ENCODE data around the gene KIF26A. TPM values are rescaled to one million over a fixed set of nuclear protein-coding genes. Genes with fewer than 3 reads are reported as not detected.
"Not testable (repeated sequence)": the region's sequence is repeated elsewhere in the genome, so short reads cannot be mapped to it uniquely, and the experiment has no call there.

Gene KIF26A
- total RNA-seq, 2 donors from 2014 or later: 3.9 to 4.7 TPM

DNA sequence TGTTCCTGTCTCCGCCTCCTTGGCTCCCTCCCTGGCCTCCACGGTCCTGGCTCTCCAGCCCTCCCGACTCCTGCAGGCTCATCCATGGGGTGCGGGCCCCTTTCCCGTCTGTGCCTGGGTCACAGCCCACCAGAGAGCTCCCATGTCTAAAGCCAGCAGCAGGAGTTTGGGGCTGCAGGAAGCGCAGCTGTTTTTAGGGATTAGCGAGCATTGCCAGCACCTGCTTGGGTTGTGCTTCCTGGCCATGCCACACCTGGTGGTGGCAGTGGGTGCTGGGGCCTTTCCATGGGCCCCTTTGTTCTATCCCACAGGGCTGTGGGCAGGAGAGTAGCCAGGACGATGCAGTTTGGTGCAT, 64.7 kb downstream of the KIF26A start:
- DNase-seq (no peak), ATAC-seq (no peak)
- Mint-ChIP-seq H3K4me1 (no peaks in the 10 kb centered on the region), H3K27ac (no peak overlapping the region), H3K36me3 (ENCODE audit: low read depth) (no peaks in the 10 kb centered on the region), H3K4me3 (no peak overlapping the region), H3K27me3 (no peaks in the 10 kb centered on the region)
- H3K9me3 ChIP-seq (ENCODE audit: control insufficient read depth, low read length, poor library complexity, severe bottlenecking): no peaks in the 10 kb centered on the region

DNA sequence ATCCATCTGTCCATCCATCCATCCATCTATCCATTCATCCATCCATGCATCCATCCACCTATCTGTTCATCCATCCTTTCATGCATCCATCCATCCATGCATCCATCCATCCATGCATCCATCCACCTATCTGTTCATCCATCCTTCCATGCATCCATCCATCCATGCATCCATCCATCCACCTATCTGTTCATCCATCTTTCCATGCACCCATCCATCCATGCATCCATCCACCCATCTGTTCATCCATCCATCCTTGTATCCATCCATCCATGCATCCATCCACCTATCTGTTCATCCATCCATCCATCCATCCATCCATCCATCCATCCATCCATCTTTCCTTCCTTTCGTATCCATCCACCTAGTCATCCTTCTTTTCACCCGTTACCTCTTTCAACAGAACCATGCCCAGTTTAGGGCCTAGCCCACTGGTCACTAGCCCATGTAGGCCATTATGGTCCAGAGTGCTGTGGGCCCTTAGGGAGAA, 66.3 kb downstream of the KIF26A start:
- H3K36me3 Mint-ChIP-seq (ENCODE audit: low read depth): no peaks in the 10 kb centered on the region
- H3K4me1 Mint-ChIP-seq: no peaks in the 10 kb centered on the region
- no peak overlapping the region for H3K27ac Mint-ChIP-seq
- H3K4me3 Mint-ChIP-seq: no peak overlapping the region
- ATAC-seq (no peak), DNase-seq (no peak)
- H3K9me3 ChIP-seq (ENCODE audit: control insufficient read depth, low read length, poor library complexity, severe bottlenecking): no peaks in the 10 kb centered on the region
- H3K27me3 Mint-ChIP-seq: no peaks in the 10 kb centered on the region

DNA sequence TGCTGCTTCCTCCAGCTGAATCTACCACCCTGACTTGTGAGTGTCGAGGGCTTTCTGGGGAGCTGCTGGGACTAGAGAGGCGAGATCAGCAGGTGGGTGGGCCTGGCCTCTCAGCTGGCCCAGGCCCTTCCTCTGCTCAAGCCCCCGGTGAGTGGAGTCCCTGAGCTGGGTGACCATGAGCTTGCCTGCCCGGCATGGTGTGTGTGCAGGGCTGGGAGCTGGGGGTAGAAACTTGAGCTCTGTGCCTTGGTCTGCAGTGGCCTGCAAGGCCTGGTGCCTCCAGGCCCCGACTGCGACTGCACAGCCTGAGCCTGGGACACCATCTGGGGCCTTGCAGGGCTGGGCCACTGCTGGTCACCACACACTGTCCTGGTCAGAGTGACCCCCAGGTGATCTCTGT, 67.4 kb downstream of the KIF26A start:
- no peak overlapping the region for H3K27ac Mint-ChIP-seq
- no peaks in the 10 kb centered on the region for H3K36me3 Mint-ChIP-seq (ENCODE audit: low read depth)
- DNase-seq: no peak
- no peaks in the 10 kb centered on the region for H3K27me3 Mint-ChIP-seq
- no peak overlapping the region for H3K4me3 Mint-ChIP-seq
- H3K9me3 ChIP-seq (ENCODE audit: control insufficient read depth, low read length, poor library complexity, severe bottlenecking): no peaks in the 10 kb centered on the region
- no peak for ATAC-seq
- H3K4me1 Mint-ChIP-seq: no peaks in the 10 kb centered on the region

DNA sequence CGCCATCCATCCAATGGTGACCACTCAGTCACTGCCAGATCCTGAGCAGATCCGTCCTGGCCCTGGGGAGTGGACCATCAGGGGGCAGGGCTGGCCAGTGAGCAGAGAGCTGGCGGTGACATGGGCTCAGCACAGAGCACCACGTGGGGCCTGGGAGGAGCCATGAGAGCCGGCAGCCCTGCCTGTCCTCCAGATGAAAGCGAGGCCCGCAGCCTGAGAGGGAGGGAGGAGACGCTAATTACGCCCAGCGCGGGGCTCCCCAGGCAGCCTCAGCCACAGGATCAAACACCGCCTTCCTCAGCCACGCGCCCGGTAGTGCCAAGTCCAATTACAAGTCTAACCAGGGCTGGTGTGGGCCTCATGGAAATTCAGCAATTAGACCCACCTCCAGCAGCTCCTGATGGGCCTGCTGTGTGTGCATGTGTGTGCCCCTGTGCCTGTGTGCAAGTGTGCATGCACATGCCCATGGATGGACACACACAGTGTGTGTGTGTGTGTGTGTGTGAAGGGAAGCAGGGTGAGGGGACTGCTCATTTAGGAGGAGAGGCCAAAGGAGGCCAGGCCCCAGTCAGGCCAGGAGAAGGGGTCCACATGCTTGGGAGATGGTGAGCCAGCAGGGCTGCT, 68.0 kb downstream of the KIF26A start:
- H3K9me3 ChIP-seq (ENCODE audit: control insufficient read depth, low read length, poor library complexity, severe bottlenecking): no peaks in the 10 kb centered on the region
- Mint-ChIP-seq H3K27me3 (peaks cover 6% of the 10 kb centered on the region), H3K4me3 (no peak overlapping the region), H3K4me1 (no peaks in the 10 kb centered on the region), H3K27ac (no peak overlapping the region), H3K36me3 (ENCODE audit: low read depth) (no peaks in the 10 kb centered on the region)
- DNase-seq (no peak), ATAC-seq (no peak)

DNA sequence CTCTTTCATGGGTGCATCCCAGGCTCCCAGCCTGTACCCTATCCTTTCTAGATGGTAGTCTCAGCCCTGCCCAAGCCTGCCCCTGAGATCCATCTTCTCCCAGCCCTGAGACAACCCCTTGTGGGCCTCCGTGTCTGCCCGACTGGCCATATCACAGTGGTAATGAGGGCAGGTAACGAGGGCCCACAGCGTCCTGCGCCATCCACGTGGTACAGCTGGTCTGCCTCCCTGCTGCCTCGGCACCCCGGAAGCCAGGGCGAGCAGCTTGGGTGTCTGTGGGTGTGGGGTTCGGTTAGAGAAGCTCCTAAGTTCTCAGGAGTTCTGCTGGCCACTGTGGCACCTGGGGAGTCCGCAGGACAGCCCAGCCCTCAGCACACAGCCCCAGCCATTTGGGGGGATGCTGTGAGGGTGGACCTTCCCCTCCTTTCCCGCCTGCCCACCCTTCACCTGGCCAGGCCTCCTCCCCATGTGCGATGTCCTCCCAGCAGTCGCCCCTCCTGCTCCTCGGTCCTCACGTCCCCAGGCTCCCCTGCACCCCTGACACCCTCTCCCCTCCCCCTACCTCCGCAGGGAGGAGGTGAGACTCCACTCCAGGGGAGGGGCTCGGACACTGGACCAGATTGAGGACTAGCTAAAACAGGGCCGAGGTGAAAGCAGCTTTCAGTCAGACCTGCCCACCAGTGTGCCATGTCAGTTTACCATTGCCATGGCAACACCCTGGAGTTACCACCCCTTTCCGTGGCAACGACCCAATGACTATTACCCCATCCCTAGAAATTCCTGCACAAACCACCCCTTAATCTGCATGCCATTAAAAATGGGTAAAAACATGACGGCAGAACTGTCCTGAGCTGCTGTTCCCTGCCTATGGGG, 69.0 kb downstream of the KIF26A start:
- Mint-ChIP-seq H3K4me1 (no peaks in the 10 kb centered on the region), H3K36me3 (ENCODE audit: low read depth) (no peaks in the 10 kb centered on the region), H3K4me3 (no peak overlapping the region), H3K27ac (no peak overlapping the region), H3K27me3 (peaks cover 13% of the 10 kb centered on the region)
- H3K9me3 ChIP-seq (ENCODE audit: control insufficient read depth, low read length, poor library complexity, severe bottlenecking): no peaks in the 10 kb centered on the region
- DNase-seq (no peak), ATAC-seq (no peak)

DNA sequence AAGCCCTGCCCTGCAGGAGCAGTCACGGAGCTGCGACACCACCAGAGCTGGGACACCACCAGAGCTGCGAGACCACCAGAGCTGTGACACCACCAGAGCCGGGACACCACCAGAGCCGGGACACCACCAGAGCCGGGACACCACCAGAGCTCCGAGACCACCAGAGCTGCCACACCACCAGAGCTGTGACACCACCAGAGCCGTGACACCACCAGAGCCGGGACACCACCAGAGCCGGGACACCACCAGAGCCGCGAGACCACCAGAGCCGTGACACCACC, 69.6 kb downstream of the KIF26A start:
- H3K4me1 Mint-ChIP-seq, ATAC-seq: not testable (repeated sequence)

DNA sequence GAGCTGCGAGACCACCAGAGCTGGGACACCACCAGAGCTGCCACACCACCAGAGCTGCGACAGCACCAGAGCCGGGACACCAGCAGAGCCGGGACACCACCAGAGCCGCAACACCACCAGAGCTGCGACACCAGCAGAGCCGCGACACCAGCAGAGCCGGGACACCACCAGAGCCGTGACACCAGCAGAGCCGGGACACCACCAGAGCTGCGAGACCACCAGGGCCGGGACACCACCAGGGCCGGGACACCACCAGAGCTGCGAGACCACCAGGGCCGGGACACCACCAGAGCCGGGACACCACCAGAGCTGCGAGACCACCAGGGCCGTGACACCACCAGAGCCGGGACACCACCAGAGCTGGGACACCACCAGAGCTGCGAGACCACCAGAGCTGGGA, 69.9 kb downstream of the KIF26A start:
- H3K4me1 Mint-ChIP-seq; H3K4me3 Mint-ChIP-seq; H3K27ac Mint-ChIP-seq; H3K9me3 ChIP-seq (ENCODE audit: control insufficient read depth, low read length, poor library complexity, severe bottlenecking); ATAC-seq; H3K36me3 Mint-ChIP-seq (ENCODE audit: low read depth); DNase-seq: not testable (repeated sequence)
- H3K27me3 Mint-ChIP-seq: peaks cover 13% of the 10 kb centered on the region

More for the DNA sequence above, 69.6 kb downstream of the KIF26A start:
- H3K4me3 Mint-ChIP-seq; DNase-seq; H3K36me3 Mint-ChIP-seq (ENCODE audit: low read depth); H3K27ac Mint-ChIP-seq; H3K9me3 ChIP-seq (ENCODE audit: control insufficient read depth, low read length, poor library complexity, severe bottlenecking): not testable (repeated sequence)
- H3K27me3 Mint-ChIP-seq: peaks cover 13% of the 10 kb centered on the region

DNA sequence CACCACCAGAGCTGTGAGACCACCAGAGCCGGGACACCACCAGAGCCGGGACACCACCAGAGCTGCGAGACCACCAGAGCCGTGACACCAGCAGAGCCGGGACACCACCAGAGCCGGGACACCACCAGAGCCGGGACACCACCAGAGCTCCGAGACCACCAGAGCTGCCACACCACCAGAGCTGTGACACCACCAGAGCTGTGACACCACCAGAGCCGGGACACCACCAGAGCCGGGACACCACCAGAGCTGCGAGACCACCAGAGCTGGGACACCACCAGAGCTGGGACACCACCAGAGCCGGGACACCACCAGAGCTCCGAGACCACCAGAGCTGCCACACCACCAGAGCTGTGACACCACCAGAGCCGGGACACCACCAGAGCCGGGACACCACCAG, 70.7 kb downstream of the KIF26A start:
- H3K27me3 Mint-ChIP-seq: peaks cover 18% of the 10 kb centered on the region
- not testable (repeated sequence) for DNase-seq; H3K9me3 ChIP-seq (ENCODE audit: control insufficient read depth, low read length, poor library complexity, severe bottlenecking); H3K4me3 Mint-ChIP-seq; H3K27ac Mint-ChIP-seq; H3K36me3 Mint-ChIP-seq (ENCODE audit: low read depth); H3K4me1 Mint-ChIP-seq; ATAC-seq

DNA sequence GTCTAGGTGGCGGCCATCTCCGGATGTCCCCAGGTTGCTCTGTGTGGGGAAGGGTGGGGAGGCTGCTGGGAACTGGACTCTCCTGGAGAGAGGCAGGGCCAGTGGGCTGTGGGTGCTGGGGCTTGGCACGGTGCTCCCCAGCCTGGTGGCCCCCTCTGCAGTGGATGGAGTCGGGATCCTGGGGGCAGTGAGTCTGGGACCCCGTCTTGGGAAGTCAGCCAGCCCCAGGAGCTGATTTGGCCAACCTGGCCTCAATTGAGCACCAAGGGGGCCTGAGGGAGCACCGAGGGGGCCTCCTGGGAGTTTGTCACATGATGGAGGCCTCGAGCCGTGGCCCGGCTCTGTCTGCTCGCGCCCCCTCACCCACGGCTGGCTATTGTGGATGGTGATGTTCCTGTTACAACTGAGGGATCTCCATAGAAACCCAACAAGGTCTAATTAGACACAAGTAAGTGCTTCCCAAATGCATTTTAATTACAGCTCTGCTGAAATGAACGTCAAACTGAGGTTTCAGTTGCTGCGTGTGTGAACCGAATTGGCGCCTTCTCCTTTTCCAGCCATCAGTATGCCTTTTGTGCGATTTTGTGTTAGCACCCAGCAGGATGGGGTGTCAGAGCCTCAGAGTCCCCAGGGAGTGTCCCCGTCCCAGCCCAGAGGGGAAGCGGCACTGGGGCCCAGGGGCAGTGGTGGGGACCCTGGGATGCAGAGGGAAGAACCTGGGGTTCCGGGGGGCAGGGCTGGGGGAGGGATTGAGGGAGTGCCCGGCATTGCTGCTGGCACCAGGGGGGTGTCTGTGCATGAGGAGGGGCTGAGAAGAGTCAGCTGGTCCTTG, 71.8 kb downstream of the KIF26A start:
- no peaks in the 10 kb centered on the region for H3K9me3 ChIP-seq (ENCODE audit: control insufficient read depth, low read length, poor library complexity, severe bottlenecking)
- no peak overlapping the region for H3K4me3 Mint-ChIP-seq
- H3K36me3 Mint-ChIP-seq (ENCODE audit: low read depth): no peaks in the 10 kb centered on the region
- no peaks in the 10 kb centered on the region for H3K4me1 Mint-ChIP-seq
- H3K27me3 Mint-ChIP-seq: peaks cover 19% of the 10 kb centered on the region
- ATAC-seq (no peak), DNase-seq (no peak)
- H3K27ac Mint-ChIP-seq: no peak overlapping the region

DNA sequence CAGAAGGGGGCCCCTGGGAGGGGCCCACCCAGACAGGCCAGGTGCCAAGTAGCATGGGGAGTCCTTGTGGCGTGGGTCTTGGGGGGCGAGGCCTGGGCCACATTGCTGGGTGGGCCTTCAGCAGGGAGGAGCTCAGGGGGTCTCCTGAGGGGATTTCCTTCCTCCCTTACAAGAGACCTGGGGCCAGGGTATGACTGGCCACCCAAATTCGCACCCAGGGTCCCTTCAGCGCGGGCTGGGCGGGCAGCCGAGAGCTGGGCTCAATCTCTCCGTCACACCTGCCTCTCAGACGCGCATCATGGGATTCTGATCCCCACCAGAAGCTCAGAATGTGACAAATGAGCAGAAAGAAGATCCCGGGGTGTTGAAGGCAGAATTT, 72.4 kb downstream of the KIF26A start:
- H3K27me3 Mint-ChIP-seq: peaks cover 19% of the 10 kb centered on the region
- no peak overlapping the region for H3K27ac Mint-ChIP-seq
- no peaks in the 10 kb centered on the region for H3K4me1 Mint-ChIP-seq
- no peaks in the 10 kb centered on the region for H3K9me3 ChIP-seq (ENCODE audit: control insufficient read depth, low read length, poor library complexity, severe bottlenecking)
- no peak for DNase-seq
- no peak for ATAC-seq
- H3K4me3 Mint-ChIP-seq: no peak overlapping the region
- no peaks in the 10 kb centered on the region for H3K36me3 Mint-ChIP-seq (ENCODE audit: low read depth)

DNA sequence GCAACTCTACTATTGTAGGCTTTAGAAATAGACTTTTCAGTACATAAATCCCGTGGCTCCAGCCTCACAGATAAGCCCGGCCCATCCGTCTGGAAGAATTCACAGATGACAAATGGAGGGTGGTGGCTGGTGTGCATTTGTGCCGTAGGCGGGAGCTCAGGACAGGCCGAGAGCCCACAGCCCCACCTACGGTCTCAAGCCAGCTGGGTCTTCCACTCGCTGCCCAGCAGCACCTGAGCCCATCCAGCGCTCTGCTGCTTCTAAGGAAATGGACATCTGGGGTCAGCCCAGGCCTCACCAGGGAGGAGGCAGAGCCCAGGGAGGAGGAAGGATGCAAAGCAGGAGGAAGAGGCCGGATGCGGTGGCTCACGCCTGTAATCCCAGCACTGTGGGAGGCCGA, 72.8 kb downstream of the KIF26A start:
- ATAC-seq (no peak), DNase-seq (no peak)
- peaks cover 19% of the 10 kb centered on the region for H3K27me3 Mint-ChIP-seq
- no peak overlapping the region for H3K4me3 Mint-ChIP-seq
- no peaks in the 10 kb centered on the region for H3K4me1 Mint-ChIP-seq
- no peaks in the 10 kb centered on the region for H3K36me3 Mint-ChIP-seq (ENCODE audit: low read depth)
- H3K9me3 ChIP-seq (ENCODE audit: control insufficient read depth, low read length, poor library complexity, severe bottlenecking): no peaks in the 10 kb centered on the region
- no peak overlapping the region for H3K27ac Mint-ChIP-seq

DNA sequence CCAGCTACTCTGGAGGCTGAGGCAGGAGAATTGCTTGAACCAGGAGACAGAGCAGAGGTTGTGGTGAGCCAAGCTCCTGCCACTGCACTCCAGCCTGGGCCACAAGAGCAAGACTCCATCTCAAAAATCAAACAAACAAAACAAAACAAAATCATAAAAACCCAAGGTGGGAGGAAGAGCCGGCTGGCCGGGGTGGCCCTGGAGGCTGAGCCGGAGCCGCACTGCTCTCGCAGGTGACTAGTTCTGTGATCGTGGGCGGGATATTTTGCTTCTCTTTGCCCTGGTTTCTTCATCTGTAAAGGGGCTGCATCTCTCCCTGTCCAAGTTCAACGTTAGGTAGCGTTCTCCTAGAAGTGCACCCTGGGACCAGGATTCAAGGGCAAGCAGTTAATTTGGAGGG, 73.4 kb downstream of the KIF26A start:
- DNase-seq (no peak), ATAC-seq (no peak)
- Mint-ChIP-seq H3K27ac (no peak overlapping the region), H3K36me3 (ENCODE audit: low read depth) (no peaks in the 10 kb centered on the region), H3K27me3 (peaks cover 19% of the 10 kb centered on the region), H3K4me3 (no peak overlapping the region), H3K4me1 (no peaks in the 10 kb centered on the region)
- no peaks in the 10 kb centered on the region for H3K9me3 ChIP-seq (ENCODE audit: control insufficient read depth, low read length, poor library complexity, severe bottlenecking)

DNA sequence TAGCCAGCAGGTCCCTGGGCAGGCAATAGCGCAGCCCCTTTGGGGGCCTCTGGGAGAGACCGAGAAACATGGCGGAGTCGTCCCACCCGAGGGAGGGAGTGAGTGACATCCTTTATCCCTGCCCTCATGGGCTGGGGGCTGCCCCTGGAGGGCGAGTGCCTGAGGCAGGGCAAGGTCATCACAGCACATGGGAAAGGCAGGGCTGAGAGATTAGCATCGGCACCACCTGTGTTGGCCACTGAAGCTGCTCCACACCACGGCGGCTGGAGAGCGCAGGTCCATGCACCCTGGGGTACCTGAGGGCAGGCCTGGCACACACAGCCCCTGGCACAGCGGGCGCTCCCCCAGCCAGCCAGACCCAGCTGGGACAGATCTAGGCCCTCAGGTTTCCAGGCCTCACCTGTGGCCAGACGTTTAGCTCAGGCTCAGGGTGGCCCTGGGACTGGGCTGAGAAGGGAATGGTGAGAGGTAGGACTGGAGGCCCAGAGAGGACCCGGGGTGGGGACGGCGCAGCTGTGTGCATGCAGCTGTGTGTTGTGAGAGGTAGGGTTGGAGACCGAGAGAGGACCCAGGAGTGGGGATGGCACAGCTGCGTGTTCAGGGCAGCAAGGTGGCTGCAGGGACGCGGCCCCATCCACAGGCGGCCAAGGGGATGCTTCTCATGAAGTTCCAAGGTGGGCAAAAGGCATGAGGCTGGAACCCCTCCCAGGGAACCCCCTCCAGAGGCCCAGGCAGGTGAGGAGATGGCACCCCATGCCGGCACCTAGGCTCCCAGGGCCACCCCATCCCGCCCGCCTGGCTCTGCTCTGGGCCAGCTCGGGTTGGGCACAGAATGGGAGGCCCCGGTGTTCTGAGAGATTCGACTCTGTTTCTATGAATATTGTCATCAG, 74.1 kb downstream of the KIF26A start:
- no peaks in the 10 kb centered on the region for H3K36me3 Mint-ChIP-seq (ENCODE audit: low read depth)
- H3K27ac Mint-ChIP-seq: no peak overlapping the region
- H3K4me3 Mint-ChIP-seq: no peak overlapping the region
- H3K9me3 ChIP-seq (ENCODE audit: control insufficient read depth, low read length, poor library complexity, severe bottlenecking): no peaks in the 10 kb centered on the region
- H3K4me1 Mint-ChIP-seq: no peaks in the 10 kb centered on the region
- DNase-seq (no peak), ATAC-seq (no peak)
- H3K27me3 Mint-ChIP-seq: peaks cover 19% of the 10 kb centered on the region

Measured in T-helper 17 cell (primary cell).